Liver (tissue), 9 donors: ENCODE measurements around the gene ISOC1. TPM values are rescaled to one million over a fixed set of nuclear protein-coding genes. Genes with fewer than 3 reads are reported as not detected.
A peak's percentile ranks its signal among the peaks of the same experiment; 100 is the strongest.

Experiments
- DNase-seq: peaks from one replicate; pipeline ENCODE4 v3.0.0-alpha.2; 2017; ENCODE audit warnings: low spot score
- H3K27ac ChIP-seq, 2 donors: one replicate each; pipeline ENCODE4 v1.7.0; 2013; ENCODE audit warnings: inconsistent platforms in 2 of 2, low read length in 2 of 2, control low read depth in 1 of 2, low read depth in 1 of 2, mild to moderate bottlenecking in 1 of 2
- H3K27me3 ChIP-seq, 4 donors: one replicate each; pipeline versions ENCODE4 v1.6.1 to v1.7.0; 2013; ENCODE audit warnings: low read length in 3 of 4, inconsistent platforms in 1 of 4, mild to moderate bottlenecking in 1 of 4, moderate library complexity in 1 of 4; ENCODE audit not compliant: control insufficient read depth in 4 of 4, insufficient read depth in 4 of 4
- H3K36me3 ChIP-seq, 4 donors: one replicate each; pipeline versions ENCODE4 v1.6.1 to v1.7.0; 2013; ENCODE audit warnings: low read length in 3 of 4, mild to moderate bottlenecking in 3 of 4, low read depth in 1 of 4, moderate library complexity in 1 of 4; ENCODE audit not compliant: control insufficient read depth in 4 of 4, insufficient read depth in 3 of 4
- H3K4me1 ChIP-seq, 4 donors: one replicate each; pipeline versions ENCODE4 v1.6.1 to v1.7.0; 2013; ENCODE audit warnings: low read length in 3 of 4, mild to moderate bottlenecking in 3 of 4, moderate library complexity in 1 of 4; ENCODE audit not compliant: control insufficient read depth in 4 of 4, insufficient read depth in 4 of 4
- H3K4me3 ChIP-seq, 3 donors: one replicate each; pipeline versions ENCODE4 v1.6.1 to v1.7.0; 2013; ENCODE audit warnings: low read length in 3 of 3, control low read depth in 1 of 3, low read depth in 1 of 3, mild to moderate bottlenecking in 1 of 3
- H3K9ac ChIP-seq, 2 donors: one replicate each; pipeline ENCODE4 v1.7.0; 2013; ENCODE audit warnings: low read length in 2 of 2, mild to moderate bottlenecking in 2 of 2, moderate library complexity in 2 of 2, control low read depth in 1 of 2, low read depth in 1 of 2
- H3K9me3 ChIP-seq, 4 donors: one replicate each; pipeline versions ENCODE4 v1.6.1 to v1.7.0; 2013; ENCODE audit warnings: low read length in 3 of 4; ENCODE audit not compliant: control insufficient read depth in 4 of 4
- ATF3 ChIP-seq: IDR thresholded peaks from 2 replicates; pipeline ENCODE4 v1.6.1; 2016; ENCODE audit warnings: antibody characterized with exemption
- CTCF ChIP-seq: fragments of 150-350 bp; IDR thresholded peaks from 2 replicates; pipeline ENCODE4 v1.5.1; 2017; ENCODE audit warnings: improper control_type of control experiment, low read depth, low read length; ENCODE audit not compliant: missing input control
- EGR1 ChIP-seq, 2 donors: IDR thresholded peaks; 2 replicates each; pipeline ENCODE4 v1.6.1; 2016 to 2018; ENCODE audit warnings: antibody characterized with exemption in 2 of 2, low read depth in 2 of 2
- FOXA1 ChIP-seq: IDR thresholded peaks from 2 replicates; pipeline ENCODE4 v1.6.1; 2016; ENCODE audit warnings: antibody characterized with exemption
- FOXA2 ChIP-seq: IDR thresholded peaks from 2 replicates; pipeline ENCODE4 v1.6.1; 2016; ENCODE audit warnings: antibody characterized with exemption
- GABPA ChIP-seq, 2 donors: IDR thresholded peaks in 1 of 2; conservative IDR thresholded peaks in 1 of 2; 2 replicates each; pipeline ENCODE4 v1.6.1; 2016; ENCODE audit warnings: antibody characterized with exemption in 2 of 2, mild to moderate bottlenecking in 1 of 2, moderate library complexity in 1 of 2
- HNF4A ChIP-seq, 2 donors: conservative IDR thresholded peaks; 2 replicates each; pipeline ENCODE4 v1.6.1; 2016; ENCODE audit warnings: antibody characterized with exemption in 2 of 2, mild to moderate bottlenecking in 2 of 2
- HNF4G ChIP-seq: IDR thresholded peaks from 2 replicates; pipeline ENCODE4 v1.6.1; 2016; ENCODE audit warnings: antibody characterized with exemption
- JUND ChIP-seq, 2 donors: IDR thresholded peaks; 2 replicates each; pipeline ENCODE4 v1.6.1; 2016; ENCODE audit warnings: antibody characterized with exemption in 2 of 2
- MAX ChIP-seq: IDR thresholded peaks from 2 replicates; pipeline ENCODE4 v1.6.1; 2016; ENCODE audit warnings: antibody characterized with exemption
- NR2F2 ChIP-seq: IDR thresholded peaks from 2 replicates; pipeline ENCODE4 v1.6.1; 2016; ENCODE audit warnings: antibody characterized with exemption
- RAD21 ChIP-seq, 2 donors: IDR thresholded peaks; 2 replicates each; pipeline ENCODE4 v1.6.1; 2016; ENCODE audit warnings: antibody characterized with exemption in 2 of 2, mild to moderate bottlenecking in 2 of 2
- REST ChIP-seq: IDR thresholded peaks from 2 replicates; pipeline ENCODE4 v1.6.1; 2016; ENCODE audit warnings: antibody characterized with exemption, mild to moderate bottlenecking
- RXRA ChIP-seq, 2 donors: IDR thresholded peaks; 2 replicates each; pipeline ENCODE4 v1.6.1; 2017 to 2018; ENCODE audit warnings: antibody characterized with exemption in 2 of 2, mild to moderate bottlenecking in 1 of 2
- SP1 ChIP-seq: IDR thresholded peaks from 2 replicates; pipeline ENCODE4 v1.6.1; 2018; ENCODE audit warnings: antibody characterized with exemption, mild to moderate bottlenecking
- TAF1 ChIP-seq: conservative IDR thresholded peaks from 2 replicates; pipeline ENCODE4 v1.6.1; 2016; ENCODE audit warnings: antibody characterized with exemption, mild to moderate bottlenecking
- YY1 ChIP-seq: IDR thresholded peaks from 2 replicates; pipeline ENCODE4 v1.6.1; 2016; ENCODE audit warnings: antibody characterized with exemption, mild to moderate bottlenecking
- ZBTB33 ChIP-seq: IDR thresholded peaks from 2 replicates; pipeline ENCODE4 v1.6.1; 2016; ENCODE audit warnings: antibody characterized with exemption
- WGBS: extraction: QIAGEN DNeasy Blood & Tissue Kit; methylation state at CpG from one replicate; pipeline ENCODE4 v1.1.7; 2013; 5-methylcytosine and 5-hydroxymethylcytosine counted together
- polyA plus RNA-seq, 2 donors: library from polyadenylated mRNA; stranded (reverse) in 1 of 2; unstranded in 1 of 2; fragments of 200-250 nt in 1 of 2; fragments of >200 nt in 1 of 2; fragmentation: Nextera tagmentation in 1 of 2; extraction: Ambion mirVana in 1 of 2; gene quantifications; one replicate each; pipeline versions ENCODE4 v1.2.1 to v1.2.3, GENCODE V29; 2013 to 2015
- total RNA-seq, 2 donors: library from RNA; depleted of rRNA; stranded (reverse); fragments of >200 nt; gene quantifications; one replicate each; pipeline ENCODE4 v1.2.3, GENCODE V29; 2014
- donor health status: healthy.
- donor health status: healthy.
- donor health status: healthy.
- donor health status: healthy.
- donor health status: healthy.

Gene ISOC1
- total and polyA plus RNA-seq, 4 donors: 34.1 to 52.9 (median 41.8) TPM

GRCh38 chr5:129098488-129099183 is 4.1 kb downstream of the ISOC1 start:
- H3K9ac ChIP-seq: no peak overlapping the region
- no peaks in the 10 kb centered on the region for H3K9me3 ChIP-seq
- no peaks in the 10 kb centered on the region for H3K27me3 ChIP-seq
- H3K4me3 ChIP-seq: no peak overlapping the region
- DNase-seq: no peak
- H3K4me1 ChIP-seq: peaks cover 6 to 50% (median 38%) of the 10 kb centered on the region in 4 donors
- no peaks in the 10 kb centered on the region for H3K36me3 ChIP-seq
- 32% methylated on average over 3 of the region's 3 CpGs for WGBS
- TF ChIP-seq JUND (IDR thresholded peaks at IDR 0.05) (no peak), HNF4A (conservative IDR thresholded peaks at IDR 0.05) (no peak), EGR1 (IDR thresholded peaks at IDR 0.05; ENCODE audit: low read depth in 2 of 2) (no peak), HNF4G (no peak), CTCF (no peak), FOXA1 (no peak), GABPA (IDR thresholded peaks at IDR 0.05 in 1 of 2, conservative IDR thresholded peaks at IDR 0.05 in 1 of 2) (no peak), ZBTB33 (no peak), SP1 (no peak), NR2F2 (no peak), MAX (no peak), REST (no peak), ATF3 (no peak), RAD21 (IDR thresholded peaks at IDR 0.05) (no peak), YY1 (no peak), TAF1 (no peak), FOXA2 (no peak), RXRA (IDR thresholded peaks at IDR 0.05) (no peak)
- H3K27ac ChIP-seq: peak overlapping the region; percentile 32 to 33
